LNCAP (cell line): Measurements from ENCODE around the gene KRTAP5-5.

Experiments
- TF ChIP-seq, protein P1 (sequence below): fragments of 450-650 bp; IDR thresholded peaks from 2 replicates; pipeline ENCODE4 v1.5.1; 2017; ENCODE audit warnings: mild to moderate bottlenecking

The KRTAP5-5 gene

GRCh38 chr11:1660111-1660867, 30.7 kb downstream of the KRTAP5-5 start:
- TF ChIP-seq, protein P1, sequence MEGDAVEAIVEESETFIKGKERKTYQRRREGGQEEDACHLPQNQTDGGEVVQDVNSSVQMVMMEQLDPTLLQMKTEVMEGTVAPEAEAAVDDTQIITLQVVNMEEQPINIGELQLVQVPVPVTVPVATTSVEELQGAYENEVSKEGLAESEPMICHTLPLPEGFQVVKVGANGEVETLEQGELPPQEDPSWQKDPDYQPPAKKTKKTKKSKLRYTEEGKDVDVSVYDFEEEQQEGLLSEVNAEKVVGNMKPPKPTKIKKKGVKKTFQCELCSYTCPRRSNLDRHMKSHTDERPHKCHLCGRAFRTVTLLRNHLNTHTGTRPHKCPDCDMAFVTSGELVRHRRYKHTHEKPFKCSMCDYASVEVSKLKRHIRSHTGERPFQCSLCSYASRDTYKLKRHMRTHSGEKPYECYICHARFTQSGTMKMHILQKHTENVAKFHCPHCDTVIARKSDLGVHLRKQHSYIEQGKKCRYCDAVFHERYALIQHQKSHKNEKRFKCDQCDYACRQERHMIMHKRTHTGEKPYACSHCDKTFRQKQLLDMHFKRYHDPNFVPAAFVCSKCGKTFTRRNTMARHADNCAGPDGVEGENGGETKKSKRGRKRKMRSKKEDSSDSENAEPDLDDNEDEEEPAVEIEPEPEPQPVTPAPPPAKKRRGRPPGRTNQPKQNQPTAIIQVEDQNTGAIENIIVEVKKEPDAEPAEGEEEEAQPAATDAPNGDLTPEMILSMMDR: no peak

GRCh38 chr11:1665313-1665712, 35.7 kb downstream of the KRTAP5-5 start:
- TF ChIP-seq, protein P1: no peak

- TF ChIP-seq, protein P1: no peak
Observed at GRCh38 chr11:1667121-1667850, 37.7 kb downstream of the KRTAP5-5 start.

DNA sequence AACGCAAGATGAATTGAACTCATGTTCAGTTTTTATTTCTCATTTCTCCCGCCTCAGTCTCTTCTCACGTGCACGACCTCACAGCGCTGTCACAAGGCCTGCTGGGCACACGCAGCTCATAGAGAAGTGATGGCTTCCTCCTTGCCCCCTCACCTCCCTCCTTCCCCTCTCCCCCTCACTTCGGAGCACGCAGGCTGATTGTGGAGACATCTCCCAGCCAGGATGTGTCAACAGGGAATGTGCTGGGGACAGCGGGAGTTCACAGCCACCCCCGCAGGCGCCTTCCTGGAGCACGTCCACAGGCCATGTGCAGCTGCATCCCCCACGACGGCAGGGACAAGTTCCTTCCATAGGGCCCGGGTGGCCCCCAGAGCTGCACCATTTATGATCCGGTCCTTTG, 38.3 kb downstream of the KRTAP5-5 start:
- TF ChIP-seq, protein P1: no peak

DNA sequence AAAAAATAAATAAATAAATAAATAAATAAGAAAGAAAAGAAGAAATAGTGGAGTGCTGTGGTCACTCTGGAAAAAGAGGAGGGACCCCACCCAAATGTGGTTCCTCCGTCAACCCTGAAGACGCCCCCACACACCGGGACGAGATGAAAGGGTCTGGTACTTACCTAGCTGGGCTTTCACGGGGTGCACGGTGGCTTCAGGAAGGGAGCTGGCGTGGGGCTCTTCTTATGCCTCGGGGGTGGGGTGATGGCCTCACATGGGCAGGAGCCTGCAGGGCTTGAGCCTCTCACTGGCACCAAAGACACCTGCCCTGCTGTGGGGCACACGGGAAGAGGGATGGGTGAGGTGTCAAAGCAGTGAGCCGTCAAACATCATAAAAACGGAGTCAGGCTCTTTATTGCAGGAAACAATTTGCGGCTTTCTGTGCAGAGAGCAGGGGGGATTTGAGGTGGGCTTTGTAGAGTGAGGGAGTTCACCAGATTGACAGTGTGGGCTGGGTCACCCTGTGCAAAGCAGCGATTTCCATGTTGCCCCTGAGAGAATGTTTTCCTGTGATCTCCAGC, 39.4 kb downstream of the KRTAP5-5 start:
- TF ChIP-seq, protein P1: no peak

DNA sequence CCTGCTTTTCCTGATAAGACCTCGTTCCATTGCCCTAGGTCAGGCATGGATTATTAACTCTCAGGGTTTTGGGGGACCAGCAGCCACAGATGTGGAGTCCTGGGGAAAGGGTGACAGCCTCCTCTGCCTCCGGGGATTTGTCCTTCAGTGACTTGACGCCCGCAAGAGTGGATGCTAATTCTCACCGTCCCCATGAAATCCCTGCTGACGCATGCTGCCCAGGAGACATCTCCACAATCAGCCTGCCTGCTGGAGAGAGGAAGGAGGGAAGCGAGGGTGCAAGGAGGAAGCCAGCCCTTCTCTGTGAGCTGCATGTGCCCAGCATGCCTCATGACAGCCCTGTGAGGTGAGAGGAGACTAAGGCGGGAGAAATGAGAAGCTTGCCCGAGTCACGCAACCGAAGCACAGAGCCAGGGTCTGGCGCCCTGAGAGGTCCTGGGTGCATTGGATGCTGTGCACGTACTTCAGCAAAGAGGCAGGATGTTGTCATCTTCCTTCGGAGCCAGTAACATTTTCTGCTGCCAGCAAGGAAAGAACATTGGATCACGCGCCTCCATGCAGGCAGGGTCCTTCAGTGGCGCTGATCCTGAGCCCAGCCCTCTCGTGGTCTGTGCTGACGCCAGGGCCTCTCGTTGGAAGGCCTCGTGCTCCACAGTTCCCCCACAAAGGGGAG, 40.1 kb downstream of the KRTAP5-5 start:
- TF ChIP-seq, protein P1: no peak

DNA sequence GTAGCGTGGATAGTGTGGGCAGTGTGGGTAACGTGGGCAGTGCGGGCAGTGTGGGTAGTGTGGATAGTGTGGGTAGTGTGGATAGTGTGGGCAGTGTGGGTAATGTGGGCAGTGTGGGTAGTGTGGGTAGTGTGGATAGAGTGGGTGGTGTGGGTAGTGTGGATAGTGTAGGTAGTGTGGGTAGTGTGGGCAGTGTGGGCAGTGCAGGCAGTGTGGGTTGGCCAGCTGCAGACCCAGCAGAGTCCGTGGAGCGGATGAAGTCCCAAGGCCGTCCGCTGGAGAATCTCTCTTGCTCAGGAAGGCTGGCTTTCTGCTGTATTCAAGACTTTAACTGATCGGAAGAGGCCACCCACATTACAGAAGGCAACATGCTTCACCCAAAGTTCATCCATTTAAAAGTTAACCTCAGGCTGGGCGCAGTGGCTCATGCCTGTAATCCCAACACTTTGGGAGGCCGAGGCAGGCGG, 41.4 kb downstream of the KRTAP5-5 start:
- TF ChIP-seq, protein P1: no peak
